Stimulated activated CD4-positive, alpha-beta T cell treated with anti-CD3 and anti-CD28 coated beads, Interleukin-15, amount 100 ng/mL, for 1 hour (primary cell): ENCODE measurements around the gene RAG1.

Source experiments
- DNase-seq, 2 donors: peaks; one replicate each; pipeline ENCODE4 v3.0.0-alpha.2; 2020; ENCODE audit warnings: low read depth in 1 of 2, low spot score in 1 of 2

The RAG1 gene

DNA sequence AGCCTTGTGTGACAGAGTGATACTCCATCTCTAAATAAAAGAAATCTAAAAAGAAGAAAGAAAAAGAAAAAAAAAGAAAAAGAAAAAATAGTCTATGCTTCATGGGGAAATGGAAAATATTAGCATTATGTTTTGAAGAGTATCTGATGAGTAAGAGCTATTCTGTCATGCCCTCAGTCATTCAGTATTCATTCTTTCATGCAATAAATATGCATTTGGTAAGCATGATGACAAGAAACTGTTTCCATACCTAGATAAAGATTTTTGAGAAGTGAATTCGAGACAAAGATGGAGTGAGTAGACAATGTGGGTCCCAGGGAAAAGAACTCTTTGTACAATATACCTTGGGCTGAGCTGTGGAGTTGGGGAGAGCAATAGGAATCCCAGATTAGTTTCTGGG lies 20.3 kb downstream of the RAG1 start:
- DNase-seq, result no peak

DNA sequence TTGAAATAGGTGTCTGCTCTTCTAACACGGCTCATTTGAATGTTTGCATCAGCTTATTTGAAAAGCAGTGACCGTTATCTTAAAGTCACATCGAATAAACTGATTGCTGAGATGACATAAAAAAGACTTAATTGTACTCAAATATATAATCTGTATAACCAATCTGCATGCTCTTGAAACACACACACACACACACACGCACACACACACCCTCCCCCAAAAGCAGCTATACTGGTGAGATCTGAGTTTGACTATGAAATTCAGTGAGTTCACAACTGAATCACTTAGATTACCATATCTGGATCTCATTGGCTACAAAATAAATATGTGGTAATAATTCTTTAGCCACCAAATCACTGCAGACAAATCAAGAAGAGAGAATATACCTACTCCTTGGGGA lies 22.7 kb downstream of the RAG1 start:
- DNase-seq, result no peak

DNA sequence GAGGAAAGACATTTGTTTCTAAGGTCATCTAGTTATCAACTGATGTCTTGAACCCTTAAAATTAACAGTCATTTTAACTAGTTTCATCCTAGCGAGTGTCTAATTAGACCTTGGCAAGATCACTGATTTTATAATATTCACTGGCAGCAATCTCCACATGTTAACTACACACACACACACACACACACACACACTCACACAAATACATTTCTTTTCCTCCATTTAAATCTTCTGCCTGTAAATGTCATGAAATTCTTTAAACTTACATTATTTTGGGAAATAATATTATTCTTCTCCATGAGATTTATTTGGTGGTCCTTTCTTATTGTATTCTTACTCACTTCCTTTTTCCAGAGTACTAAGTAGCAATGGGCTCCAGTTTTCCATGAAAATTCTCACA lies 23.6 kb downstream of the RAG1 start:
- DNase-seq, result no peak

DNA sequence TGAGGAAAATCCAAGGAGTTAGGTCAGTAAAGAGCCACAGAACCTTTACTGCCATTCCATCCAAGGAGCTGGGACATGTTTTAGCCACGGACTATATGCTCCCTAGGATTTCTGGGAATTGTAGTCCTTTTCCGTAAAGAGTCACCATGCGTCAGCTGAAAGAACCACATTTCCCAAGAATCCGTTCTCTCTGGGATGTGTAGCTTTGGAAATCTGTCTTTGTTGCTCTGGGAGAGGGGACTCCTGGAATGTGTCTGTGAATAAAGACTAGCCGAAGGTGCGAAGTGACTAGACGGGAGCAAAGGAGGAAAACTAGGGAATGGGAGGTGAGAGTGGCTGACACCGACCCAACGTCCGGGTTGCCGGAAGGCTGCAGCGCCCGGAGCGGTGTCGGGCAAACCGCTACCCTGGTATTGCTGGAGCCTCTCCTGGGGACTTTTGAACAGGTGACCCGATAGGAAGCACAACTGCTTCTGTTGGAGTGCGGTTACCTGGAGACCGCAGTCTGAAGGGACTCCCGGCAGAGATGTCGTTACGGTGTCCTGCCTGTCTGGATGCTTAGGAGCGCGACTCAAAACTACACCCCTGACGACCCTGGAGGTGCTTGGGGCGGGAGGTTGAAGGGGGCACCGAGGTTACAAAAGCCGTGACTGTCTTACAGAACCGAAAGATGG lies 26.6 kb downstream of the RAG1 start, which contains the start of gene IFTAP:
Gene IFTAP (plus strand): TSS at position 187 of the 674 bp plus-strand sequence. CDS start 15,602 bp downstream, outside the sequence.
- DNase-seq, result no peak

DNA sequence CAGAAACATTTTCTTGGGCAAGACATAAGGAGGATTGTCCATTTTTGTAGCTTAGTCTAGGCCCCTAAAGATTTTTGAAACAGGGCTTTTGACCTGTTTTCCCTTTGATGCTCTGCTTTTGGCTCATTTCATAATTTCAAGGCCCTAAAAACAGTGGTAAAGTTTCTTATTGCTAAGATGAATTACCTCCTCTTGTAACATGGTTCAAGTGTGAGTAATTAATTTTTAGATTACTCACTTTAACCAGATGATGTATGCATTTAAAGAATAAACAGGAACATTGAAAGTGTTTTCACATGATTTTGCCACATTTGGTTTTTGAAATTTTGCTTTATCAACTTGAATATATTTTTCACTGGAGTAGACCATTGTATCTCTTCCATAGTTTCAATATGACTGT lies 29.1 kb downstream of the RAG1 start:
- no peak for DNase-seq

DNA sequence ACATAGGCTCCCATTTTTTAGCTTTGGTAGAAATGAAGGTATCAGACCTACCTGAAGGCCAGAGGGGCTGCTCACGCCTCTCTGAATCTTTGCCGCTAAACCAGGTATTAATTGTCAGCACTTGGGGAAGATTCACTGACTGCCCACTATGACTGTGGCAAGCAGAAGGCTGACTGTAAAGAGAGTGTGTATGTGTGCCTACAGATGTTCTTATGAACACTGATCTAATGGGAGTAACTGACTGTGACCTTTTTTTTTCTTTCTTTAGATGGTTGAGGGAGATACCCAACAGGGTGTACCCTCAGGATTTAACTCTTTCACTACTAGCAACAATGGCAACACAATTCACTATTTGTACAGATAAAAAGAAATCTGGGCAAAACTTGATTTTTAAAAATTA lies 30.2 kb downstream of the RAG1 start, which contains the start of gene RAG2:
Gene RAG2 (minus strand): TSS at position 186 of the 400 bp plus-strand sequence. CDS start 4,068 bp downstream, outside the sequence.
- DNase-seq, result no peak

DNA sequence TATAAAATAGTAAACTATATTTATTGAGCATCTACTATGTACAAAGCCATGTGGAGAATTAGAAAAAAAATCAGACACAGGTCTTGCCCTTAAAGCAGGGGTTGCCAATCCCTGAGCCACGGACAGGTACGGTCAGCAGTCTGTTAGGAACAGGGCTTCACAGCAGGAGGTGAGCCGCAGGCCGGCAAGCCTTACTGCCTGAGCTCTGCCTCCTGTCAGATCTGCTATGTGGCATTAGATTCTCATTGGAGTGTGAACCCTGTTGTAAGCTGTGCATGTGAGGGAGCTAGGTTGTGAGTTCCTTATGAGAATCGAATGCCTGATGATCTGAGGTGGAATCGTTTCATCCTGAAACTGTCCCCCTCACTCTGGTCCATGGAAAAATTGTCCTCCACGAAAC lies 32.4 kb downstream of the RAG1 start:
- no peak for DNase-seq

DNA sequence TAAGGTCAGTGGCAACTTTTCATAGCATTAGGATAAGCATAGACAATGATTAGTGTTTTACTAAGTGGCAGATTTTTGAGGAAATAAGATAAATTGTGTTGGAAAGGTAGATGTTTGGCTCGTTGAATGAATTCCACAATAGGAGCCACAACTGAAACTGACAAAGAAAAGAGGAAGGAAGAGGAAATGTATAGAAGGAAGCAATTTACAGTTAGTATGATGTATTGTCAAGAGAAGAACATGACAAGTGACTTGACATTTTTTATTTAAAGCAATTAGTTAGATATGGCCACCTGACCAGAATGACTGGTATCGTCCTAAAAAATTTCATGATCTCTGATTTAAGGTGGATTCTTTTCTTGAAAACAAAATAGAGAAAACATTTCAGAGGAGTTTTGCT lies 33.3 kb downstream of the RAG1 start:
- no peak for DNase-seq

DNA sequence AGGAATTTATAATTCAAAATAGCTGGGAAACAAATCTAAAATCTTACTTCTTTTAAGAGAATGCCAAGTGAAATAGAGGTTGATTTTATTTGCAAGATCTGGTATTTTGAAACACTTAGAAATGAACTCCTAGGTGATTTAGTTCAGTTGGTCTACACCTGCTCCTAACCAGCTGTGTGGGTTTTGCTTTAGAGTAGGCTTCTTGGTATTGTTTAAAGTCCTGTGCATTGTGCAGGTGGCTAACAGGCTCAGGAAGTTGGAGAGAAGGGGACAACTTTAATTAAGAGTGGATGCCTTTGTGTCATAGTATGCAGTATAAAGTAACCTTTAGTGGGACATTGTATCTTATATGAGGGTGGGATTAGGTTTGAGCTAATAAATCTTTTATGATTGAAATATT lies 34.3 kb downstream of the RAG1 start:
- DNase-seq, result no peak

DNA sequence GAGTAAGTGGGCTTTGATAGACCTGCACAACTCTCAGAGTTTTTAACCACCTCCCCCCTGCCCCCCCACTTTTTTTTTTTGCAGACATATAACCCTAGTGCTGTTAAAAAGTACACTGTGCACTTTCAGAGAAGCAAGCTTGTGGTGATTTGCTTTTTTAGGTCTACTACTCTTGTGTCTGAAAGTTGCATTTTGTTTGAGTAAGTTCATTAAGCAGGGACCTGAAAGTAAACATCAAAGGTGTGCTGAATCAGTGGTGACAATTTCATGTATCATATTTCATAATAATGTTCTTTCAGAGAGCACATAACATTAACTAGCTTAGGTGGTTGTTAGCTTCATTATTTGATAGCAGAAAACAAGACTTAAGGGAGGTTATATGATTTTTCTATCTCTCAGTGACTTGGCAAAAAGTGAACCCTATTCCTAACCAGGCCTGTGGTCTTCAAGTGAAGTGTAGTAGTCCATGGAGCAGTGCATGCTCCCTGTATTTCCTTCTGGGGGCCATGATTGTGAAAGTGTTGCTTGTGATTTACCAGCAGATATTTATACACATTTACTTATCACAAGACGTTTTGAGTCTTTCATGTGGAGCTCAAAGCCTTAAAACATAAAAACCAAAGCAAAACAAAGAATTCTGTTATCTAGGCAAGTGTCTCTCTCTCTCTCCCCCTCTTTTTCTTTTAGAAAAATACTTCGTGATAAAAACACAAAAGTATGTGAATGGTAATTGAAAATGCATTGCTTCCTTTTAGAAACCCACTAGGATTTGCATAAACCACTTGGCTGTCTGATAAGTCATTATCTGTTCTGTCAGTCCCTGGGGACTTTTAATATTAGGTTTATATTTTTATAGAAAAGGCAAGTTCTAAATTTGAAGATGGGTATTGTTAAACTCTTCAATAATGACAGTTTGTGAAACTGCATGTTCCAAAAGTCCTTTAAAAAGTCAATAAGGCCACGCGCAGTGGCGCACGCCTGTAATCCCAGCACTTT lies 37.7 kb downstream of the RAG1 start:
- DNase-seq, result no peak

DNA sequence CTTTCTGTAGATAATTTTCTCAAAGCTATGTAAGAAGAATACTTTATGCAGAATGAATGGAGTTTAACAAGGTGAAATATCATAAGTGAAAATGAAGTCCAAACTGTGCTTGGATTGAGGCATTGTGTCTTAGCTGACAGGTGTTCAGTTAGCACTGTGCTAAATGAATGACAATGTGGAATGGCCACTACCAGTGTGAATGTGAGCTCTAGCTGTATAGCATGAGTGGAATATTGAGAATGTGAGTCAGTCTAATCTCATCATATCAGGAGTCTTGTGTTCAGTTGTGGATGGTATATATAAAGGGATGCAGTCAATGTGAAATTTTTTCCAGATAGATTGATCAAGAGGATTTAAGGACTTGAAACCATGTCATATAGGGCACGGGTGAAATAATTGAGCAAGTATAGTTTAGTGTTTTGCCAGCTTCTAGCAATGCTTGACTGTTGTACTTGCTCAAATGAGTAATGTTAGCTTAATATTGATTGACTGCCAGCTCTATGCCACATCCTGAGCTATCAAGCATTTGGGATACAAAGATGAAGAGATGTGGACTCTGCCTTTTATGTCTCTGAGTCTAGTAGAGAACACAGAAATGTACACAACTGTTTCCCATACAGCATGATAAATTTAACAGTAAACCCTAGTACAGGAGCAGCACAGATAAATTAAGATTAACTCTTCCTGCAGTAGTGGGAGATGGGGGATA lies 40.8 kb downstream of the RAG1 start:
- DNase-seq, result no peak

DNA sequence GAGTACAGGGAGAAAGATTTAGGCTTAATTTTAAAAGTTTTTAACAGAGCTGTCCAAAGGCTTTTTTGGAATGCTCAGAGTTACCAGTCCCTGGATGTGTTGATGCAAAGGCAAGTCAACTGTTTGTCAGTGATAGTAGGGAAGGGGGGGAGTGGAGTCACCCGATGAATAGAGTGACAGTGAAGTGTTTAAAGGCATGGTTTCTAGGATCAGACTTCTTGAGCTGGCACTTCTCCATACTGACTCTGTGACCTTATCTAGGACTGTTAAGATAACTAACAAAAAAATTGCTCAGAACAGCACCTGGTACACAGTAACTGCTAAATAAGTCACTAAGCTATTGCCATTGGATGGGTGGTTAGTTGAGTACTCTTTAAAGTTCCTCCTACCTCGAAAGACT lies 41.6 kb downstream of the RAG1 start:
- no peak for DNase-seq

DNA sequence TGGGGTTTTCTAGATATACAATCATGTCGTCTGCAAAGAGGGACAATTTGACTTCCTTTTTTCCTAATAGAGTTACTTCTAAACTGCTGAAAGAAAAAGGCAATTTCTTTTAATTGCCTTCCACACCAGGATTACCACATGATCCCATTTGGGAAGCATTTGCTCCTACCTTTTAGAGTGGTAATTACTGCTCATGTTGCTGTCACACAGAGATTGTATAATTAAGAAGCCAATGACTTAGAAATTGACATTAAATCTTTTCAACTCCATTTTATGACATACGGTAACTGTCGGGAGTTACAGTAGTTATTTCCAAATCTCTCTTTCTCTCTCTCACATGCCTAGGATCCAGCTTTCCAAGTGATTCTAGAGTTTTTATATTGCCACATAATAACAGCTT lies 48.0 kb downstream of the RAG1 start:
- DNase-seq, result no peak

DNA sequence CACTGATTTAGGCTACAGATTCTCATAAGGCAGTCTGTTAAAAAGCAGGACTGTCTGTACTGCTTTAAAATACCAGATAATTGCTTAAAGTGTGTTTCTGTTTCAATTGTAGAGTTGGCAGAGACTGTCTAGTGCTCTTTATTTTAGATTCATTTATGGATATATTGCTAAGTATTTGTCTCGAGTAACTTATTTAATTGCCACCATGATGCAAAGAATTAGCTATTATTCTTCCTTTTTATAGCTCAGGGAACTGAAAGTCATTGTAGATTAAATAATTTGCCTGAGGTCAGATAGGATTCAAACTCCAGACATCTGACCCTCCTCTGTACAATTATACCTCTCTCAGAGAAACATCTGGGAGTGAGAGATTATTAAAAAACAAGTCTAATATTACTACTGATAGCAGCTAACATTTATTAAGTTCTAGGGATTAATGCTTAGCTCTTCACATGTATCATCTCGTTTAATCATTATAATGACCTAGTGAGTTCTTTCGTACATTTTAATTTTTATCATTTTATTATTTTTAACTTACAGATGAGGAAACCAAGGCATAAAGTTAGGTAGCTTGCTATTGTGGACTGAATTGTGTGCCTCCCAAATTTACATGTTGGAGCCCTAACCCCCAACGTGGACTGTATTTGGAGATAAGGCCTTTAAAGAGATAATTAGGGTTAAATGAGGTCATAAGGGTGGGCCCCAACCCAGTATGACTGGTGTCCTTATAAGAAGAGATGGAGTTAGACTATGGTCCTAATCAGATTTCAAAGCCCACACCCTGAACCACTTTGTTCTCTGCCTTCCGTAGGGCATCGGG lies 49.9 kb downstream of the RAG1 start:
- no peak for DNase-seq

DNA sequence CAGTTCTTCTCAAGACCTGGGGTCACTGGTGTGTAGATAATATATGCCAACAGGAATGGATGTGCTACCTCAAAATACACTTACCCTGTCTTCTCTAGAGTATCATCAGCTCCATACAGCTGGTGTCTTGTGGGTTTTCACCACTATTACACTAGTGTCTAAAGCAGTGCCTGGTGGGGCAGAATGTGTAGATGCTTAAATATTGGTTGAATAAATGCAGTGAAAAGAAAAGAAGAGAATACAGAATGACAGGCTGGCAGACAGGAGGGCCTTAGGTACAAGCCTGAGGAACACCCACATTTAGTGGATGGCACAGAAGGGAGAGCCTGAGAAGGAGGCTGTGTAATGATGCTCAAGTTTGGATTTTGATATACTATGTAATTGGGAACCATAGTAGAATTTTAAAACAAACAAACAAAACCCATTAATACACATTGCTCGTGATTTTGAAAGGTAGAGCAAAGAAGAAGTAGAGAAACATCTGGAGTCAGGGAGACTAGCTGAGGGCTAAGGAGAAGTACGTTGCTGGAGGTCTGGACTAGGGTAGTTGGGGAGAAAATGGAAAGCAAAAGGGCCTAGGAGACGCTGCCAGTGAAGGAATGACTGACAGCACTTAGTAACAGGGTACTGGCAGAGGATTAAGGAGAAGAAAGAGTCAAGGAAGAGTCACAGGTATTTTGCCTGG lies 50.7 kb downstream of the RAG1 start:
- DNase-seq, result no peak

DNA sequence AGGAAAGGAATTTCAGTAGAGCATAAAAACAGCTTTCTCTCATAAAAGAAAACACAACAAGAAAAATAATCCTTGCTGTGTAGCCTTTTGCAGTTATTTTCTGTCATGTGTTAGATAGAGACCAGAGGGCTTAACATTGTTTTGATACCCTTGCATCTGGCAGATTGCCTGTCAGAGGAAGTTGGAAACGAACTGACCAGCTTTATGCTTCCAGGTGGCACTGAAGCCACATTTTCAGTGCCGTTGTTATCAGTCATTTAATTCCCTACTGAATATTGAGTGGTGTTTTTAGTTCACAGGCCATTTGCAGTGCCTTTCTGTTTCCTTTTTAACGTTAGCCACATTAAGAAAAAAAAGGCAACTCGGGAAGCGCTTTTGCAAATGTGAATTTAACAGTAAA lies 51.7 kb downstream of the RAG1 start:
- DNase-seq, result no peak

DNA sequence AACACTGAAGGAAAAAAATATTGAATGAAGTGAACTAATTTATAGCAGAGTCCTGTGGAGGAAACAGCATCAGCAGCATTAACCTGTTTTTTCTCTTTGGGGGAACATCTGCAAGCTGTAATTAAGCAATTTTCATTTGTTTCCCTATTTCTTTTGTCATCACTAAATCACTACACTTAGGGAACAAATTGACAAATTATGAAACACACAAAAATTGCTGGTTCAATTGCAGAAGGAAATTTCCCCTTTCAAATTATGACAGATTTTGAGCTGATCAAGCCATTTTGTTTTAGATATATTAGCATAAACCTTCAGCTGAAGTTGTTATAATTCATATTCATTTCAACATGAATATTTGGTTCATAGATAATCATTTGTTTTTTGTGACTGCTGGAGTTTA lies 52.4 kb downstream of the RAG1 start:
- no peak for DNase-seq

DNA sequence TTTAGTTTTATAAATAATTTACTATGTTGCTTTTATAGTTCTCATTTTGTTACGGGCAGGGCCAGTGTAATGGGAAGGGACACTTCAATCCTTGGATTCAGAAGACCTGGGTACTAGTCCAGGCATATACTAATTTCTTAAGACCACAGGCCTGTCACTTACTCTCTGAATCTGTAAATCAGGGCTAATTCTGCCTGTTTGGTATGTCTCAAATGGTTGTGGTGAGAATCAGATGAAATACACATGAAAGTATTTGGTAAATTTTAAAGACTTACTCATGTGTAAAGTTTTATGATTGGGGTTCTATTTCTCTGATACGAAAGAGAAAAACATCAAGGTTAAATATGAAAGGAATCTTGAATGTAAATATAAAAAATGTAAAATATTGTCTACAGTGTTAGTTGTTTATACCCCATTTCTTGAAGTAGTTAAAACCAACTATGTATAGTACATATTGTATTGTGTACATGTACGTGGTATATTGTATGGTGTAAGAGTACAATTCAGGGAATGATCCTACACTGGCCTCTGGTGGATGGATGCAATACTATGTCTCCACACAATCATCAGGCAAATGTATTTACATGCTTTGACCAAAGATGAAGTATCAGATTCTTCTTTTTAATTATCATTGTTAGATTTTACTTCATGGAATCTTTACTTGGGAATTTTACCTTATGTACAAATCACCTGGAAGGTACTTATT lies 54.8 kb downstream of the RAG1 start:
- DNase-seq, result no peak

DNA sequence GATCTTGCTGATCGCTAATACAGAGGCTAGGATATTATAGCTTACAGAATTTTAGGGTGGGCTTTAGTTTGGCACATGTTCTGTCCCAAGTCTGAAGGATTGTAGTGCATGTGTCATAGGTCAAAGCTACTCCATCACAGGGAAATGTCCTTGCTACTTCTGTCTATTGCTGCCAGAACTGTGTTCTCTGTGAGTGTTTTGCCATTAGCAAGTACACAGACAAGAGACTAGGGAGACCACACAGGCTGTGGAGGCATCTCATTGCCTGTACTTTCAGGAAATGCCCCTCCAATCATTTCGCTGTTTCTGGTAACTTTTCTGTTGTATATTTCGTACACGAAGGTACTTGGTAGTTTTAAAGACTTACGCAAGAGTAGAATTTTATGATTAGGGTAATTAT lies 55.7 kb downstream of the RAG1 start:
- DNase-seq, result no peak

DNA sequence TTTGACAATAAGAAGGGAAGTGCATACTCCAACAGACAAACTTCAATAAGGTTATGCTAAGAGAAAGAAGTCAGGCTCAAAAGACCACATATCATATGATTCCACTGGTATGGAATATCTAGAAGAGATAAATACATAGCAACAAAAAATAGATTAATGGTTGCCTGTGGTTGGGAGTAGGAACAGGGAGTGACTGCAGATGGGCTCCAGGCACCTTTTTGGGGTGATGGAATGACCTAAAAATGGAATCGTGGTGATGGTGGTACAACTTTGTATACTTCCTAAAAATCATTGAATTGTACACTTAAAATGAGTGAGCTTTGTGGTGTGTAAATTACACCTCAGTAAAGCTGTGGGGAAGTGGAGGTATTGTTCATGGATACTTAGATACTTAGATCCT lies 59.2 kb downstream of the RAG1 start:
- DNase-seq, result no peak
